Inferior parietal cortex (tissue), 1 donor: ENCODE data around the gene ABHD5.

Source experiments
- DNase-seq: peaks from one replicate; pipeline ENCODE4 v3.0.0-alpha.2; 2016; ENCODE audit errors: extremely low spot score

ABHD5 gene

GRCh38 chr3:43718296-43718695, 27.6 kb downstream of the ABHD5 start:
- no peak for DNase-seq

GRCh38 chr3:43723121-43723734, 32.5 kb downstream of the ABHD5 start:
- no peak for DNase-seq

GRCh38 chr3:43726521-43726920, 35.8 kb downstream of the ABHD5 start:
- no peak for DNase-seq

- DNase-seq, result no peak
Measured at GRCh38 chr3:43727930-43728329, 37.2 kb downstream of the ABHD5 start.

- DNase-seq, result no peak
Measured at GRCh38 chr3:43728476-43728875, 37.7 kb downstream of the ABHD5 start.

- no peak for DNase-seq
Measured at GRCh38 chr3:43728947-43729346, 38.2 kb downstream of the ABHD5 start.

- no peak for DNase-seq
Measured at GRCh38 chr3:43729707-43730414, 39.1 kb downstream of the ABHD5 start.

GRCh38 chr3:43732747-43733425, 42.1 kb downstream of the ABHD5 start:
- DNase-seq, result no peak

GRCh38 chr3:43733459-43734384, 43.0 kb downstream of the ABHD5 start:
- DNase-seq, result no peak

GRCh38 chr3:43734685-43735084, 43.9 kb downstream of the ABHD5 start:
- DNase-seq, result no peak

GRCh38 chr3:43735618-43736017, 44.9 kb downstream of the ABHD5 start:
- DNase-seq, result no peak

- DNase-seq, result no peak
Measured at GRCh38 chr3:43736558-43737440, 46.1 kb downstream of the ABHD5 start.

- DNase-seq, result no peak
Measured at GRCh38 chr3:43738305-43738704, 47.6 kb downstream of the ABHD5 start.

- no peak for DNase-seq
Measured at GRCh38 chr3:43742920-43743319, 52.2 kb downstream of the ABHD5 start.

GRCh38 chr3:43747641-43748040, 56.9 kb downstream of the ABHD5 start:
- DNase-seq, result no peak

GRCh38 chr3:43748179-43748578, 57.4 kb downstream of the ABHD5 start:
- no peak for DNase-seq

- DNase-seq, result no peak
Measured at GRCh38 chr3:43748645-43749044, 57.9 kb downstream of the ABHD5 start.

GRCh38 chr3:43752905-43753304, 62.2 kb downstream of the ABHD5 start:
- DNase-seq, result no peak

GRCh38 chr3:43753741-43754715, 63.3 kb downstream of the ABHD5 start:
- no peak for DNase-seq
